ES-I3 (cell line): ENCODE results near the gene AIFM1.

Source experiments
- H3K36me3 ChIP-seq: 2 replicates; pipeline ENCODE4 v1.6.1; 2013; ENCODE audit warnings: mild to moderate bottlenecking, low read length, control low read depth, moderate library complexity; ENCODE audit not compliant: insufficient read depth
- H3K4me1 ChIP-seq: 2 replicates; pipeline ENCODE4 v1.6.1; 2013; ENCODE audit warnings: mild to moderate bottlenecking, control low read depth, low read length; ENCODE audit not compliant: insufficient read depth
- H3K9ac ChIP-seq: 2 replicates; pipeline ENCODE4 v1.6.1; 2013; ENCODE audit warnings: low read depth, mild to moderate bottlenecking, low read length, moderate library complexity
- H3K9me3 ChIP-seq: 2 replicates; pipeline ENCODE4 v1.6.1; 2013; ENCODE audit warnings: mild to moderate bottlenecking, low read length, moderate library complexity; ENCODE audit not compliant: control insufficient read depth, insufficient read depth

Gene AIFM1

GRCh38 chrX:130165703-130166502, at the start of gene AIFM1:
Gene AIFM1, minus strand, starts transcription at chrX:130165841. Its CDS starts 185 bp downstream, at chrX:130165656.
- peak within 1 kb of the TSS; percentile 82 for H3K9ac ChIP-seq
- no peaks in the 10 kb centered on the region for H3K9me3 ChIP-seq
- peaks cover 6% of the 10 kb centered on the region; the same call in 1 of the 2 replicates for H3K4me1 ChIP-seq
- no peaks in the 10 kb centered on the region for H3K36me3 ChIP-seq

- Histone ChIP-seq H3K4me1 (no peaks in the 10 kb centered on the region), H3K9ac (no peak overlapping the region), H3K9me3 (no peaks in the 10 kb centered on the region), H3K36me3 (peaks cover 18% of the 10 kb centered on the region)
These were observed 47.7 kb upstream of the AIFM1 start for GRCh38 chrX:130213376-130213775.

DNA sequence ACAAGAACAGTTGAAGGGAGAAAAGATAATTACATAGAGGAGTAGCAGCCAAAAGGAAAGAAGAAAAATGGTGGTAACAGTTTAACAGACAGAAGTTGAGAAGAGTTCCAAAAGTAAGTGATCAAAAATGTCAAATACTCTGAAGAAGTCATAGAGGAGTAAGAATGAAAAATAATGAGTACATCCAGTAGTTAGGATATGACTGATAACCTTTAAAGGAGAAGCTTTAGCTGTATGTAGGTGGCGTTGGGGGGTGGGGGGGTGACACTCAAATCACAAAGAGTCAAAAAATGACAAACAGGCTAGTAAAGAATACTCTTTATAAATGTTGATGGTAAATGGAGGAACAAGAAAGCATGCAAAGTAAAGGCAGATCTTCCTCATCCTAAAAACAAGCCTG, 46.7 kb upstream of the AIFM1 start:
- Histone ChIP-seq H3K9ac (no peak overlapping the region), H3K4me1 (no peaks in the 10 kb centered on the region), H3K9me3 (no peaks in the 10 kb centered on the region), H3K36me3 (peaks cover 18% of the 10 kb centered on the region)

DNA sequence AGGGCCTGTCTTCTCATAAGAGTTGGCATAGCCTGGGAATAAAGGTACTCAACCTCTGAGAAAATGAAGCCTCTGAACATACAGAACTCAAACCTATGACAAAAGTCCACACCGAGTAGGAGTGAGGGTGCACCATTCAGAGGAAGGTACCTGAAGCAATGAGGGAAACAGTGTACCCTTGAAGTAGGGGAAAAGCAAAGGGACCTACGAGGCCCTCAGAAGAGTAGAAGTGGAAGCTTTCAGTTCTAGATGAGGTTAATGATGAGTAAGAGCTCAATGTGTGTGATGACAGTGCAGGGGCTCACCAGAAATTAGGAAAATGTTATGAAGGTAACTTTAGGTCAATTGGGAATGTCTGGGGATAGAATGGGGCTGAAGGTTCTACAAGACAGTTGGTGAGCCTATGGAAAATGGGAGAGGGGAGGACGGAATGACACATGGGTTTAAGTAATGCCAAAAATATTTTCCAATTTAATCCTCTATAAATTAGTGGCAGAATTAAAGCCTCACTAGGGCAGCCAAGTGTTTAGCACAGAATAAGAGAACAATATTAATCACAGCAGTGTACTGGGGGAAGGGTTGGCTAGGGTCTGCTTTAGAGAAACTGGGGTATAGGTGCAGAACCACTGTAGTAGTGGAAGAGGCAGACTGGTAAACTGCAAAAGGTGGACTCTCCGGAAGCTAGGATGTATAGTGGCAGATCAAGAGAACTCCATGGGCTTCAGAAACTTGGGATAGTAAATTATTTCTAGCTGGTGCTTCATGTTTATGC, 46.0 kb upstream of the AIFM1 start:
- no peak overlapping the region for H3K9ac ChIP-seq
- no peaks in the 10 kb centered on the region for H3K4me1 ChIP-seq
- peaks cover 18% of the 10 kb centered on the region for H3K36me3 ChIP-seq
- no peaks in the 10 kb centered on the region for H3K9me3 ChIP-seq

GRCh38 chrX:130204647-130205046, 39.0 kb upstream of the AIFM1 start:
- Histone ChIP-seq H3K36me3 (no peaks in the 10 kb centered on the region), H3K9ac (no peak overlapping the region), H3K4me1 (no peaks in the 10 kb centered on the region), H3K9me3 (no peaks in the 10 kb centered on the region)

GRCh38 chrX:130197464-130197863, 31.8 kb upstream of the AIFM1 start:
- H3K9me3 ChIP-seq: no peaks in the 10 kb centered on the region
- H3K36me3 ChIP-seq: no peaks in the 10 kb centered on the region
- H3K9ac ChIP-seq: no peak overlapping the region
- H3K4me1 ChIP-seq: no peaks in the 10 kb centered on the region

DNA sequence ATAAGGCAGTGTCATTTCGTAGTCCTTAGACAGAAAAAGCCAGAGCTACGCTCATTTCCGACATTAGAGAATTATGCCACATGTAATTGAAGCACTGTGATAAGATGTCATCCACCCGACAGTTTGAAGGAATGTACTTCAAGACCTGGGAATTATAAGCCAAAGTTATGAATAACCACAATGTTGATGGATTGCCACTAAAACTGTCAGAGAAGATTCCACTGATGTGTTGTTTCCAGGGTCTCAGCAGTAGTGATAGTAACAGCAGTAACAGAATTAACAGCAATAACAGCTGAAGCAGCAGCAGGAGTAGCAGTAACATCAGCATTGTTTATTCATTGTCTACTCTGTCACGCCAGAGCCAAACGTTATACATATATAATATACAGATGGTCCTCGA, 30.8 kb upstream of the AIFM1 start:
- no peaks in the 10 kb centered on the region for H3K9me3 ChIP-seq
- no peak overlapping the region for H3K9ac ChIP-seq
- H3K36me3 ChIP-seq: no peaks in the 10 kb centered on the region
- no peaks in the 10 kb centered on the region for H3K4me1 ChIP-seq

DNA sequence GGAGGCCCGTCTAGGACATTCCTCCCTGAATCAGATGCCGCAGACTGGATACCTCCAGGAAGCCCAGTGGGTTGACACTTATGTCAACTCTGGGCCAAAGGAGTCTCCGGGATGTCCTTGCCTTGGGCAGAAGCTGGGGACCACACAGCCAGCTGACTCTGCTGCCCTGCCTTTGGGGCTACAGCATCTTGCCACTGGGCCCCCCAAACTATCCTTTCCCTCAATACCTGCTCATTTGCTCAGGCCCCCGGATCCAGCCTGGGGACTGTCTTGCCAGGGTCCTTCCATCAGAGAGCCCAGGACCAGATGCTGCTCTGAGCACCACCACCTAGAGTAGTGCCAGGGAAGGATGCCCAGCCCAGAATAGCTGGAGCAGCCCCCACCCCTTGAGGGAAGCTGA, 25.2 kb upstream of the AIFM1 start:
- no peaks in the 10 kb centered on the region for H3K9me3 ChIP-seq
- H3K4me1 ChIP-seq: no peaks in the 10 kb centered on the region
- no peak overlapping the region for H3K9ac ChIP-seq
- H3K36me3 ChIP-seq: no peaks in the 10 kb centered on the region

DNA sequence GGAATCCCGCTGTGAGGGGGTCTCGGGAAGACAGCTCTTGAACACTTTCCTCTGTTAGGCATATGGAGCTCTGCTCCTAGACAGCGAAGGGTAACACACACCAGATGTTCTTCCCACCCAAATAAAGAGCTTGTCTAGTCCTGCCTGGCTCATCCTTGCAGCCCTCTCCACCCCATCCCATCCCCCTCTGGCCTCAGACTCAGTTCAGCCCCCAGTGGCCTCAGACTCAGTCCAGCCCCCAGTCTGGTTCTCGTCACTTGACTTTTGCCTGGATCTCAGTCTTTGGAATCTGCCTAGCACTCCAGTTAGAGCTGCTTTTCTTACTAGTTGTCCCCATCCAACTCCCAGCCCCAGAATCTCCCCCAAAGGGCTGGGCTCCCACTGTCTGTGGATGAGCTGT, 21.0 kb upstream of the AIFM1 start:
- no peaks in the 10 kb centered on the region for H3K4me1 ChIP-seq
- H3K36me3 ChIP-seq: no peaks in the 10 kb centered on the region
- no peaks in the 10 kb centered on the region for H3K9me3 ChIP-seq
- H3K9ac ChIP-seq: no peak overlapping the region

DNA sequence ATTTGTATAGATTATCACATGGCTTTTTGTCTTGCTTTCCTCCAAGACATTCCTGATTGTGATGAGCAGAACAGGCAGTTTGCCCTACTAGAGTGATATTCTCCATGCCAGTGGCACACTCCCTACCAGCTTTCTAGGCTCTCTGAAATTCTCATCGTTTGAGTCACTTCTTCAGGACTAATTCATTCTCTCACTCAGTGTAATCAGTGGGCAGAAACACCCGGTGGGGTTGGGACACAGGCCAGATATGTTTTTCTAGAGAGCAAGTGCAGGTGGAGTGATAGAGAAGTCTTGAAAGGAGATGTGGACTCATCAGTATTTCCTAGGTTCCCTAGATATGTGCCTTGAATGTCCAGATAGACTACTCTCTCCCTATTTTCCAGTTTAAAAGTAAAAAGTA, 19.2 kb upstream of the AIFM1 start:
- Histone ChIP-seq H3K9me3 (no peaks in the 10 kb centered on the region), H3K36me3 (no peaks in the 10 kb centered on the region), H3K4me1 (no peaks in the 10 kb centered on the region), H3K9ac (no peak overlapping the region)

DNA sequence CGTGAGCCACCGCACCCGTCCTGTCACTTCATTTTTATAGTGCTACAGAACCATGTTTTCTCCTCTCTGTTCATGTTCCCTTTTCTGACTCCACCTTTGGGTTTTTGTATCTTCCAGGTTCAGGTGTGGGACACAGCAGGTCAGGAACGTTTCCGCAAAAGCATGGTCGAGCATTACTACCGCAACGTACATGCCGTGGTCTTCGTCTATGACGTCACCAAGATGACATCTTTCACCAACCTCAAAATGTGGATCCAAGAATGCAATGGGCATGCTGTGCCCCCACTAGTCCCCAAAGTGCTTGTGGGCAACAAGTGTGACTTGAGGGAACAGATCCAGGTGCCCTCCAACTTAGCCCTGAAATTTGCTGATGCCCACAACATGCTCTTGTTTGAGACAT, 18.5 kb upstream of the AIFM1 start:
- Histone ChIP-seq H3K36me3 (no peaks in the 10 kb centered on the region), H3K4me1 (no peaks in the 10 kb centered on the region), H3K9me3 (no peaks in the 10 kb centered on the region), H3K9ac (no peak overlapping the region)

GRCh38 chrX:130179579-130180215, 14.1 kb upstream of the AIFM1 start:
- no peak overlapping the region for H3K9ac ChIP-seq
- H3K9me3 ChIP-seq: no peaks in the 10 kb centered on the region
- H3K4me1 ChIP-seq: no peaks in the 10 kb centered on the region
- no peaks in the 10 kb centered on the region for H3K36me3 ChIP-seq

- H3K9me3 ChIP-seq: no peaks in the 10 kb centered on the region
- no peaks in the 10 kb centered on the region for H3K36me3 ChIP-seq
- no peak overlapping the region for H3K9ac ChIP-seq
- no peaks in the 10 kb centered on the region; the same call in 1 of the 2 replicates for H3K4me1 ChIP-seq
These were observed 13.5 kb upstream of the AIFM1 start for GRCh38 chrX:130179170-130179569.

DNA sequence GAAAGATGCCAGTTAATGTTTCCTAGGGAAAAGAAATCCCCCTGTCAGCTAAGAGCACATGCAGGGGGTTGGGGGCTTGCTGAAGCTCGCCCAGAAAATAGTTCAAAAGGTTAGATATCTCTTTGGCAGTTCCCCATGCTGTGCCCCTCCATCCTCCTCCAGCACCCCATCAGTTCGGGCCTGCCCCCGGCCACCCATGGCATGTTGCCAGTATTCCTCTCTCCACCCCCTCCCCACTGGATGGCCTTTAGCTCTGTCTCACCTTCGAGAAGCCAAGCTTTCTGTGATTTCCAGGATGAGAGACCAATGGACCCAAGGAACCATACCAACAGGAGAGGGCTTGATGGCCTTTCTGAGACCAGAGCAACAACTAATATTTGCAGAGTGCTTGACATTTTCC, 11.3 kb upstream of the AIFM1 start:
- H3K36me3 ChIP-seq: no peaks in the 10 kb centered on the region
- peaks cover 7% of the 10 kb centered on the region; the same call in 1 of the 2 replicates for H3K4me1 ChIP-seq
- H3K9me3 ChIP-seq: no peaks in the 10 kb centered on the region
- H3K9ac ChIP-seq: no peak overlapping the region
